Ascending aorta (tissue), 2 donors: Measurements from ENCODE around the gene TTLL8. TPM values are rescaled to one million over a fixed set of nuclear protein-coding genes. Genes with fewer than 3 reads are reported as not detected.

Experiments used
- DNase-seq, 2 donors: peaks; one replicate each; pipeline ENCODE4 v3.0.0-alpha.2; 2019; ENCODE audit warnings: low spot score in 2 of 2
- H3K27ac ChIP-seq, 2 donors: fragments of 200-600 bp; sonication (generic); one replicate each; pipeline ENCODE4 v1.5.1; 2016 to 2017; ENCODE audit warnings: mild to moderate bottlenecking in 1 of 2
- H3K27me3 ChIP-seq: fragments of 200-600 bp; sonication (generic); one replicate; pipeline ENCODE4 v1.5.1; 2017
- H3K36me3 ChIP-seq, 2 donors: fragments of 200-600 bp; sonication (generic); one replicate each; pipeline ENCODE4 v1.5.1; 2016
- H3K4me1 ChIP-seq, 2 donors: fragments of 200-600 bp; sonication (generic); one replicate each; pipeline ENCODE4 v1.5.1; 2016 to 2017; ENCODE audit warnings: mild to moderate bottlenecking in 1 of 2
- H3K4me3 ChIP-seq, 2 donors: fragments of 200-600 bp; sonication (generic); one replicate each; pipeline ENCODE4 v1.5.1; 2016 to 2017; ENCODE audit warnings: mild to moderate bottlenecking in 1 of 2
- H3K9me3 ChIP-seq, 2 donors: fragments of 200-600 bp; sonication (generic); one replicate each; pipeline ENCODE4 v1.5.1; 2016
- intact Hi-C: fragments of 100-400 bp; cut with DNase I; formaldehyde crosslinking; loops from one replicate; pipeline ENCODE4 v1.15.1; 2023
- total RNA-seq: library from RNA; depleted of rRNA; stranded (reverse); fragments of >200 nt; gene quantifications from one replicate; pipeline ENCODE4 v1.1.0, GENCODE V29; 2016
- TF ChIP-seq, protein P1 (sequence below), 3 experiments: fragments of 200-600 bp in 2 of 3; fragments of 450-650 bp in 1 of 3; sonication (generic) in 2 of 3; IDR thresholded peaks; one replicate each; pipeline ENCODE4 v1.5.1; 2016 to 2019; ENCODE audit warnings: antibody characterized with exemption in 3 of 3, mild to moderate bottlenecking in 1 of 3, moderate library complexity in 1 of 3

Gene TTLL8
- total RNA-seq, 1 donor from 2014 or later: not detected

DNA sequence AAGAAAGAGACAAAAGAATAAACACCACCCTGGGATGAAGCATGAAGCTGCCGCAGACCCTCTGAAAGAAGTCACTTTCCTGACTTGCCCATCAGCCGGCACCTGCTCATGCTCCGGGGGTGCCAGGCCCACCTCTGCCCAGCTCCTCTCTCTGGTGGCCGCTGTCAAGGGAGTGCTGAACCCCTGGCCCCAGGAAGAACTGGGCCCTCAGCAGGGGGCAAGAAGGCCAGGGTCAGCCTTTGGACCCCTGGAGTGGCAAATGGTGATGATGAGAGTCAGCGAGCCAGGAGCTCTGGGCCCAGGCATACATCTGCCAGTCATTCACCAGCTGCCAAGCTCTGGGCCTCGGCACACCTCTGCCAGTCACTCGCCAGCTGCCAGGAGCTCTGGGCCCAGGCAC, 17.4 kb downstream of the TTLL8 start:
- TF ChIP-seq, protein P1, sequence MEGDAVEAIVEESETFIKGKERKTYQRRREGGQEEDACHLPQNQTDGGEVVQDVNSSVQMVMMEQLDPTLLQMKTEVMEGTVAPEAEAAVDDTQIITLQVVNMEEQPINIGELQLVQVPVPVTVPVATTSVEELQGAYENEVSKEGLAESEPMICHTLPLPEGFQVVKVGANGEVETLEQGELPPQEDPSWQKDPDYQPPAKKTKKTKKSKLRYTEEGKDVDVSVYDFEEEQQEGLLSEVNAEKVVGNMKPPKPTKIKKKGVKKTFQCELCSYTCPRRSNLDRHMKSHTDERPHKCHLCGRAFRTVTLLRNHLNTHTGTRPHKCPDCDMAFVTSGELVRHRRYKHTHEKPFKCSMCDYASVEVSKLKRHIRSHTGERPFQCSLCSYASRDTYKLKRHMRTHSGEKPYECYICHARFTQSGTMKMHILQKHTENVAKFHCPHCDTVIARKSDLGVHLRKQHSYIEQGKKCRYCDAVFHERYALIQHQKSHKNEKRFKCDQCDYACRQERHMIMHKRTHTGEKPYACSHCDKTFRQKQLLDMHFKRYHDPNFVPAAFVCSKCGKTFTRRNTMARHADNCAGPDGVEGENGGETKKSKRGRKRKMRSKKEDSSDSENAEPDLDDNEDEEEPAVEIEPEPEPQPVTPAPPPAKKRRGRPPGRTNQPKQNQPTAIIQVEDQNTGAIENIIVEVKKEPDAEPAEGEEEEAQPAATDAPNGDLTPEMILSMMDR (IDR thresholded peaks at IDR 0.05): no peak
- Histone ChIP-seq H3K36me3 (no peaks in the 10 kb centered on the region), H3K27me3 (no peaks in the 10 kb centered on the region), H3K4me3 (no peak overlapping the region), H3K27ac (no peak overlapping the region), H3K4me1 (no peaks in the 10 kb centered on the region), H3K9me3 (peaks cover 0 to 6% of the 10 kb centered on the region in 2 donors)
- intact Hi-C loops: no loop called here
- DNase-seq: no peak

DNA sequence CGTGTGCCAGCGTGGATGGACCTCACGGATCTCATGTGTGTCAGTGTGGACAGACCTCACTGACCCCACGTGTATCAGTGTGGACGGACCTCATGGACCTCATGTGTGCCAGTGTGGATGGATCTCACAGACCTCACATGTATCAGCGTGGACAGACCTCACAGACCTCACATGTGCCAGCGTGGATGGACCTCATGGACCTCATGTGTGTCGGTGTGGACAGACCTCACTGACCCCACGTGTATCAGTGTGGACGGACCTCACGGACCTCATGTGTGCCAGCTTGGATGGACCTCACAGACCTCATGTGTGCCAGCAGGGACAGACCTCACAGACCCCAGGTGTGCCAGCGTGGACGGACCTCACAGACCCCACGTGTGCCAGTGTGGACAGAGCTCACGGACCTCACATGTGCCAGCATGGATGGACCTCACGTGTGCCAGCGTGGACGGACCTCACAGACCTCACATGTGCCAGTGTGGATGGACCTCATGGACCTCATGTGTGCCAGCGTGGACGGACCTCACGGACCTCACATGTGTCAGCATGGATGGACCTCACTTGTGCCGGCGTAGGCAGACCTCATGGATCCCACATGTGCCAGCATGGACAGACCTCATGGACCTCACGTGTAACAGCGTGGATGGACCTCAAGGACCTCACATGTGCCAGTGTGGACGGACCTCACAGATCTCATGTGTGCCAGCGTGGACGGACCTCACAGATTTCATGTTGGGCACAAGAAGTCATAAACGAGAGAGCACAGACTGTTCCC, 18.2 kb downstream of the TTLL8 start:
- no peak overlapping the region for H3K27ac ChIP-seq
- intact Hi-C loops: no loop called here
- no peaks in the 10 kb centered on the region for H3K4me1 ChIP-seq
- TF ChIP-seq, protein P1 (IDR thresholded peaks at IDR 0.05): no peak
- no peak overlapping the region for H3K4me3 ChIP-seq
- no peaks in the 10 kb centered on the region for H3K27me3 ChIP-seq
- no peaks in the 10 kb centered on the region for H3K36me3 ChIP-seq
- peaks cover 0 to 6% of the 10 kb centered on the region in 2 donors for H3K9me3 ChIP-seq
- no peak for DNase-seq

DNA sequence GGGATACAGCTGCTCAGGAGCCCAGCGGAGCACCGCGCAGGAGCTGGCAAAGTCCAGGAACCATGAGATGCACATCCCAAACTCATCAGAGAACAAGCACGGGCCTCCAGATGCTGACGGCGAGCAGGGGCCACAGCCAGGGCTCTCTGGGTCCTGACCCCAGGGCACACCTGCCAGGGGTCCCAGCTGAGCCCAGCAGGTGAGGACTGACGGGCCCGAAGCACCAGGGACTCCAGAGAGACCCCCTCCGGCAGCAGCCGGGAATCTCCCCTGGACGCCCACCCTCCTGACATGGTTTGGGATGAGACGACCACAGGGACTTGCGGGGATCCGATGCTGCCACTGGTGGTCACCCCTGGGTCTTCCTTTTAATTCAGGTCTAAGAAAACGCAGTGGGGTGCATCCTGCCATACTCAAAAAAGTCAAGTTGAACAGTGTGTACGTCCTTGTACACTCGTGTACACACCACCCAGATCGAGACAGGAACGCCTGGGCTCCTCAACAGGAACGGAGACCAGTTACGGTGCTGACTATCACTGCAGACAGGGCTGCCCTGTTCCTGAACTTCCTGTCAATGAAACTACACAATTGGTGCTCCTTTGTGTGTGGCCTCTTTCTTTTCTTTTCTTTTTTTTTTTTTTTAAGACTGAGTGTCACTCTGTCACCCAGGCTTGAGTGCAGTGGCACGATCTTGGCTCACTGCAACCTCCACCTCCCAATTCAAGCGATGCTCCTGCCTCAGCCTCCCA, 21.9 kb downstream of the TTLL8 start:
- no peak for DNase-seq
- no peak overlapping the region for H3K4me3 ChIP-seq
- H3K27ac ChIP-seq: no peak overlapping the region
- H3K36me3 ChIP-seq: no peaks in the 10 kb centered on the region
- H3K9me3 ChIP-seq: peaks cover 0 to 6% of the 10 kb centered on the region in 2 donors
- H3K27me3 ChIP-seq: no peaks in the 10 kb centered on the region
- intact Hi-C loops: no loop called here
- no peaks in the 10 kb centered on the region for H3K4me1 ChIP-seq
- TF ChIP-seq, protein P1 (IDR thresholded peaks at IDR 0.05): no peak

DNA sequence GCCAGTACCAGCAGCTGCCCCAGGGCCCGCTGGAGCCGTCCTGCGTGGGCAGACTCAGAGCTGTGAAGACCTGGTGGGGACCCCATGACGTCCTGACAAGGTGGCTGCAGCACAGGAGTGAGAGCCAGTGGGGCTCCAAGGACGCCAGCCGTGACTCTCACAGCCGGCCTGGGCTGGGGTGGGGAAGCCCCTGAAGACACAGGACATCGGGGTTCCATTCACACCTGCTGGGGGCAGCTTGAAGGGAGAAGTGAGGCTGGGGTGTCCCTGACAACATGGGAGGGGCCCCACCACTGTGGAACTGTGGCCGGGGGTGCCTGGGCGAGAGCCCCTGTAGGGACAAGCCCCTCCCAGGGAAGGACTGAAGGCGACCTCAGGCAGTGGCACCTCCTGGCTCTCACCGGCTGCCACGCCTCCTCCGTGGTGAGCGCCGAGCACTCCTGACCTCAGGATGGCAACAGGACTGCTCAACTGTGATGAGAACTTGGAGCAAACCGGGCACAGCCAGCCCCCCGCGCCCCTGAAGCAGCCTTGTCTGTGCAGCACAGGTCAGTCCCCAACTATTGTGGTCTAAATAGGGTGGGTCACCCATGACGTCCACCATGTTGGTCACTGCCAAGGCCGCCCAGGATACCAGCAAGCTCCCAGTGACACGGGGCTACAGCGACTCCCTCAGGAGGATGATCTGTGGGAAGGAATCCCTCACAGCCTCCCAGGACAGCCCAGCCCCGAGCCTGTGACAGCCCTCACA, 22.8 kb downstream of the TTLL8 start:
- Histone ChIP-seq H3K36me3 (no peaks in the 10 kb centered on the region), H3K27ac (no peak overlapping the region), H3K27me3 (no peaks in the 10 kb centered on the region), H3K4me3 (no peak overlapping the region), H3K4me1 (no peaks in the 10 kb centered on the region), H3K9me3 (peaks cover 0 to 6% of the 10 kb centered on the region in 2 donors)
- DNase-seq: no peak
- intact Hi-C loops: no loop called here
- TF ChIP-seq, protein P1 (IDR thresholded peaks at IDR 0.05): no peak

- Histone ChIP-seq H3K27ac (no peak overlapping the region), H3K4me1 (peaks cover 0 to 2% of the 10 kb centered on the region in 2 donors), H3K9me3 (peaks cover 0 to 6% of the 10 kb centered on the region in 2 donors), H3K36me3 (no peaks in the 10 kb centered on the region), H3K27me3 (no peaks in the 10 kb centered on the region), H3K4me3 (no peak overlapping the region)
- intact Hi-C loops: no loop called here
- TF ChIP-seq, protein P1 (IDR thresholded peaks at IDR 0.05): no peak
- no peak for DNase-seq
Observed at GRCh38 chr22:50034126-50035081, 23.7 kb downstream of the TTLL8 start.
